Stimulated activated CD8-positive, alpha-beta memory T cell treated with anti-CD3 and anti-CD28 coated beads, Interleukin-15, amount 100 ng/mL, for 48 hours (primary cell): ENCODE data around the gene PRAMEF5.
"Not testable (repeated sequence)": the region's sequence is repeated elsewhere in the genome, so short reads cannot be mapped to it uniquely, and the experiment has no call there.

Source experiments
- DNase-seq, 2 donors: peaks; one replicate each; pipeline ENCODE4 v3.0.0-alpha.2; 2020; ENCODE audit warnings: low read depth in 2 of 2

PRAMEF5 gene

GRCh38 chr1:13253898-13254297, at the start of gene PRAMEF5:
TSS of gene PRAMEF5 (plus strand) at chr1:13254198. CDS start at chr1:13259269, 5,071 bp downstream.
- not testable (repeated sequence) for DNase-seq

DNA sequence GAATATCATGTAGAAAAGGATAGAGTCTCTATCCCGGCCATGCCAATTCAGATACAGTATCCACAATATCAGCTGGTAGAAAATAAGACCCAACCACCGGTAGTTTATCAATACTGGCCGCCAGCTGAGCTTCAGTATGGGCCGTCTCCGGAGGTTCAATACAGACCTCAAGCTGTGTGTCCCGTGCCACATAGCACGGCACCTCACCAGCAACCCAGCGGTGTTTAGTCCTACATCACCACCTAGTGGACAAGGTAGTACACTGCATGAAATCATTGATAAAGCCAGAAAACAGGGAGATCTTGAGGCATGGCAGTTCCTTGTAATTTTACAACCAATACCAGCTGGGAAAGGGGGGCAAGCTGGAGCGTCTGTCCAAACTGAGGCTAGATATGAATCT, 45.3 kb upstream of the PRAMEF5 start:
- not testable (repeated sequence) for DNase-seq

- DNase-seq: not testable (repeated sequence)
Measured at GRCh38 chr1:13216619-13217018, 37.4 kb upstream of the PRAMEF5 start.

DNA sequence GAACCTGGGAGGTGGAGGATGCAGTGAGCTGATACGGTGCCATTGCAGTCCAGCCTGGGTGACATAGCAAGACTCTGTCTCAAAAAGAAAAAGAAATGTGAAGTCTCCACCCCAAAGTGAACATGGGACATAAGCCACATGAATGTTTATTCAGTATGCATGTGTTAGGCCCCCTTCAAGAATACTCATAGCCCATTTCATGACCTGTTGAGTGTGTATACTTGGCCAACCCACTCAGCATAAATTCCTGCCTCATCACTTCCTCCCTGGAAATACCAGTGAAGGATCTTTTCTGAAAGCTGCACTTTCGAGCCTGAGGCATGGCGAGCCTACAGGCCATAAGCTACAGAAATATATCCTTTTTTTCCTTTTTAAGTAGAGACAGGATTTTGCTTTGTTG, 34.8 kb upstream of the PRAMEF5 start:
- not testable (repeated sequence) for DNase-seq

DNA sequence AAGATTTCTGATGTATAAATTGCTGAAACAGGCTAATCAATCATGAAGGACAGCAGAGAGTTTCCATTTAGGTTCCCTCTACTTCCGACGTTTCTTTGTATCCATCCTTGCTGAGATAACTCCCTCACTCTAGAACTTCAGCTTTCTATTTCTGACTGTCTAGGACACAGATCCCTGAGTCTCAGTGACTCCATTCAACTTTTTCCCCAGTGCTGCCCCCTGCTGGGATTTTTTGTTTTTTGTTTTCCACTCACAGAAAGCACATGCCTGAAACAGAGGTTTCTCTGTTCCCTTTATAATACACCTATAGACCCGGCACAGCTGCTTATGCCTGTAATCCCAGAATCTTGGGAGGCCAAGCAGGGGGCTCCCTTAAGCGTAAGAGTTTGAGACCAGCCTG, 31.2 kb upstream of the PRAMEF5 start:
- not testable (repeated sequence) for DNase-seq

DNA sequence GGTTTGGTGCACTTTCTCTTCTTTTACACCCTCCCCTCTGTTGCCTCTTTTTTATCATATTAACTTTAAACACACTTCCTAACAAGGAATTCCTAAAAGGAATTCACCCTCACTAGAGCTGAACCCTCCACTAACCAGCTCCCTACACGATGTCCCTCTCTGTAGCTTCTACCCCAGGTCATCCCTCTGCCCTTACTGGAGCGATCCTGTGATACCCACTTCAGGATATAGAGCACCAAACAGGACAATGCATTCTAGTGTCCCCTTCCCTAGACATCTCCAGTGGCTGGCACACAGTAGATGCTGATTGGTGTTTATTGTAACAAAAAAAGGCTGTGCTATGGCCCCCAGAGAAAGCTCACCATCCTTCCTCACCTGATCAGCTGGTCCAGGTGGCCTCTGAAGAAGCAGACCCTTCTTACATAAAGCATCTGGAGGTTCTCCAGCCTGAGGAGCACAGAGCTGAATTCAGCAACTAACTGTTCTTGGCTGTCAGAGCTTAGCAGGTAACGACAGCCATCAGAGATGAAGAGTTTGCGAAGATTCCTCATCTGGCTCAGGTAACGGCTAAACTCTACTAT, 29.4 kb upstream of the PRAMEF5 start:
- DNase-seq: no peak

GRCh38 chr1:13225675-13226204, 28.3 kb upstream of the PRAMEF5 start, which contains the start of gene PRAMEF18:
TSS of gene PRAMEF18 (minus strand) at chr1:13226154. CDS start at chr1:13226106, 48 bp downstream.
- not testable (repeated sequence) for DNase-seq

- DNase-seq: not testable (repeated sequence)
Measured at GRCh38 chr1:13227271-13228055, 26.5 kb upstream of the PRAMEF5 start.

DNA sequence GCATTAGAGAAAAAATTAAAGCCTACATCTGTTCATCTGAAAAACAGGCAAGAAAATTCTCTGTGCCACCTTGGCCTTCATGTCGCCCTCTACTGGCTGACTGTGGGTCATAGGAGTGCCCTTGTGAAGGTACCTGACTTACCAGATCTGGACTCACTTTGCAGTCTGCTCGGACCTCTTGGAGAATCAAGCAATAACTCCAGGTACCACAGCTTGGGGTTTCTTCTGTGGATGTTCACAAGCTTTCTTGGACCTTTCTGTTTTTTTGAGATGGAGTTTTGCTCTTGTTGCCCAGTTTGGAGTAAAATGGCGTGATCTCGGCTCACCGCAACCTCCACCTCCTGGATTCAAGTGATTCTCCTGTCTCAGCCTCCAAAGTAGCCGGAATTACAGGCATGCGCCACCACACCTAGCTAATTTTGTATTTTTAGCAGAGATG, 25.6 kb upstream of the PRAMEF5 start:
- DNase-seq: peak; percentile 7 to 10

GRCh38 chr1:13230096-13230495, 23.9 kb upstream of the PRAMEF5 start:
- DNase-seq: not testable (repeated sequence)

- DNase-seq: not testable (repeated sequence)
Measured at GRCh38 chr1:13230601-13231000, 23.4 kb upstream of the PRAMEF5 start.

DNA sequence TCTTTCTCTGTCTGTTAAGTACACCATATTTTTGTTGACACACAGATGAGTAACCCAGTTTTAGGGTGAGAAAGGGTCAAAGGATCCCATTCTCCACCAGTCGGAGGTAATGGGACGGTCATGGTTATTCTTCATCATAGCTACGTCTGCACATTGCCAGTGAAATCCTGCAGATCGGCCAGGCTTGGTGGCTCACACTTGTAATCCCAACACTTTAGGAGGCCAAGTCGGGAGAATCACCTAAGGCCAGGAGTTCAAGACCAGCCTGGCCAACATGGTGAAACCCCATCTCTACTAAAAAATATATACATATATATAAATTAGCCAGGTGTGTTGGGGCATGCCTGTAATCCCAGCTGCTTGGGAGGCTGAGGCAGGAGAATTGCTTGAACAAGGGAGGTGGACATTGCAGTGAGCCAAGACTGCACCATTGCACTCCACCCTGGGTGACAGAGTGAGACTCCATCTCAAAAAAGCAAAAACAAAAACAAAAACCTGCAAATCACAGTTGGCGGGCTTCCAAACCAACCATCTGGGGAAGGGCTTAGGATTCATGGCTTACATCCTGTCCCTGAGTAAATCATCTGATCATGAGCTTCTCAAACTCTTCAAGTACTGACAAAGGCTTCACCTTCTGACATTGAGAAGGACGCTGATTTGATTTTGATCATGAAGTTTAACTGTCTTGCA, 22.8 kb upstream of the PRAMEF5 start:
- DNase-seq: not testable (repeated sequence)

GRCh38 chr1:13232056-13232455, 21.9 kb upstream of the PRAMEF5 start:
- not testable (repeated sequence) for DNase-seq

DNA sequence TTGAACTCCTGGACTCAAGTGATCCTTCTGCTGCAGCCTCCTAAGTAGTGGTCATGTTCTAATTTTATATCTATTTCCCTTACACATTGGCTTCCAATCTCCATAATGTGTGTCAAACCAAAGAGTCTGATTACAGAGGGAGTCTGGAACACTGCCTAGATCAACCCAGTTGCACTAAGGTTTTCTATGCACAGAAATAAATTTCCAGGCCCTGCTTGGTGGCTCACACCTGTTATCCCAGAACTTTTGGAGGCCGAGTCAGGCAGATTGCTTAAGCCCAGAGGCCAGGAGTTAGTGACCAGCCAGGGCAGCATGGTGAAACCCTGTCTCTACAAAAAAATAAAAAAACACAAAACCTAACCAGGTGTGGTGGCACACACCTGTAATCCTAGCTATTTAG, 19.9 kb upstream of the PRAMEF5 start:
- DNase-seq: not testable (repeated sequence)

- not testable (repeated sequence) for DNase-seq
Measured at GRCh38 chr1:13237572-13237971, 16.4 kb upstream of the PRAMEF5 start.

DNA sequence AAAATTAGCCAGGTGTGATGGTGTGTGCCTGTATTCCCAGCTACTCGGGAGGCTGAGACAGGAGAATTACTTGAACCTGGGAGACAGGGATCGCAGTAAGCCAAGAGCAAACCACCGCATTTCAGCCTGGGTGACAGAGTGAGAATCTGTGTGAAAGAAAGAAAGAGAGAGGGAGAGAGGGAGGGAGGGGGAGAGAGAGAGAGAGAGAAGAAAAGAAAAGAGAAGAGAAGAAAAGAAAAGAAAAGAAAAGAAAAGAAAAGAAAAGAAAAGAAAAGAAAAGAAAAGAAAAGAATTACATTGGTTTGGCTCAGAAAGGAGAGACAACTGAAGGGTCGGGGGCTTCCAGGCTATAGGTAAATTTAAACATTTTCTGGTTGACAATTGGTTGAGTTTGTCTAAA, 14.4 kb upstream of the PRAMEF5 start:
- DNase-seq: not testable (repeated sequence)

DNA sequence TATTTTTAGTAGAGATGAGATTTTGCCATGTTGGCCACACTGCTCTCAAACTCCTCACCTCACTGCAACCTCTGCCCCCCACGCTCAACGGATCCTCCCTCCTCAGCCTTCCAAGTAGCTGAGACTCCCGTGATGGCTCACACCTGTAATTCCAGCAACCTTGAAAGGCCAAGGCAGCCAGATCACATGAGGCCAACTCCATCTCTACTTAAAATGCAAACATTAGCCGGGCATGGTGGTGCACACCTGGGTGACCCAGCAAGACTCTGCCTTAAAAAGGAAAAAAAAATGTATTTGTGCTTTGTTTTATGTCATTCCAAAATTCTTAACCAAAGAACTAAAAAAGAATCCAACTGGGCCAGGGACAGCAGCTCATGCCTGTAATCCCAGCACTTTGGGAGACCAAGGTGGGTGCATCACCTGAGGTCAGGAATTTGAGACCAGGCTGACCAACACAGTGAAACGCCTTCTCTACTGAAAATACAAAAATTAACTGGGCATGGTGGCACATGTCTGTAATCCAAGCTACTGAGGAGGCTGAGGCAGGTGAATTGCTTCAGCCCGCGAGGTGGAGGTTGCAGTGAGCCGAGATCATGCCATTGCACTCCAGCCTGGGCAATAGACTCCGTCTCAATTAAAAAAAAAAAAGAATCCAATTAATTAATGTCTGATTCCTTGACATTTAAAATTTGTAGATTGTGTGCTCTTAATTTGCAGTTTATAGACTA, 10.3 kb upstream of the PRAMEF5 start:
- not testable (repeated sequence) for DNase-seq

GRCh38 chr1:13245841-13246553, 8.0 kb upstream of the PRAMEF5 start:
- not testable (repeated sequence) for DNase-seq

DNA sequence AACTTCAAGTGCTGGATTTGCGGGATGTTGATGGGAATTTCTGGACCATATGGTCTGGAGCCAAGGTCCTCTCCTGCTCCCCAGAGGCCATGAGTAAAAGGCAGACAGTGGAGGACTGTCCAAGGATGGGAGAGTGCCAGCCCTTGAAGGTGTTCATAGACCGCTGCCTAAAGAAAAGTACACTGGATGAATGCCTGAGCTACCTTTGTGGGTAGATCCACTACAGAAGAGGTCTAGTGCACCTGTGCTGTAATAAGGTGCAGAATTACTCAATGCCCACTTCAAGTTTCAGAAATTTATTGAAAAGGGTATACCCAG, 7.5 kb upstream of the PRAMEF5 start:
- DNase-seq: not testable (repeated sequence)

GRCh38 chr1:13247122-13247521, 6.9 kb upstream of the PRAMEF5 start:
- DNase-seq: not testable (repeated sequence)

DNA sequence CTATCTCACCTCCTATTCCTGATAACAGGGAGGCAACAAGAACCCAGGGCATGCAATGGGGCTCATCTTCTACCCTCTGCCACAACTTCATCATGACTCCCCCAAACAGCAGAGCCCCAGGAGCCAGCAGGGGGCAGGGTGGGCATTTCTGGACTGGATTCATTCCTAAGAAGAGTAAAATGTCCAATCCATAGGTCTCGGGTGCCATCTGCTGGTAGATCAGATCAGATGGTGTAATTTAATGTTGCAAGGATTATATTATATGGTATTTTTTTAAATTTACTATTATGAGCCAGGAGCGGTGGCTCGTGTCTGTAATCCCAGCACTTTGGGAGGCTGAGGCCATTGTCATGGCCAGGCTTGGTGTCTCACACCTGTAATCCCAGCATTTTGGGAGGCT, 11.1 kb downstream of the PRAMEF5 start:
- DNase-seq: not testable (repeated sequence)
